ENCODE data around the gene SLC22A31. TPM values are rescaled to one million over a fixed set of nuclear protein-coding genes. Genes with fewer than 3 reads are reported as not detected.
A peak's percentile ranks its signal among the peaks of the same experiment; 100 is the strongest.

SLC22A31 gene
- total RNA-seq, 3 donors from 2014 or later (not counting 1 experiment from before 2014, with no cell fraction given) = 0.75 TPM; not detected in 2

- 77% methylated on average over 14 of the region's 14 CpGs for WGBS (ENCODE audit: insufficient coverage)
- Histone ChIP-seq H3K9me3 (ENCODE audit: control insufficient read depth, insufficient read depth, low read length) (no peaks in the 10 kb centered on the region), H3K27ac (ENCODE audit: low read length) (no peak overlapping the region), H3K36me3 (ENCODE audit: control insufficient read depth, insufficient read depth, low read length) (no peaks in the 10 kb centered on the region), H3K27me3 (ENCODE audit: control insufficient read depth, insufficient read depth, low read length) (peaks cover 12% of the 10 kb centered on the region), H3K4me1 (ENCODE audit: control insufficient read depth, insufficient read depth, low read length) (peaks cover 34% of the 10 kb centered on the region), H3K4me3 (ENCODE audit: low read length) (no peak overlapping the region)
- Mint-ChIP-seq H3K4me1 (peaks cover 7 to 8% of the 10 kb centered on the region in 2 donors), H3K9me3 (no peaks in the 10 kb centered on the region), H3K4me3 (no peak overlapping the region), H3K27me3 (ENCODE audit: low read depth in 2 of 2) (peaks cover 0 to 4% of the 10 kb centered on the region in 2 donors), H3K27ac (no peak overlapping the region), H3K36me3 (no peaks in the 10 kb centered on the region)
- no peak for TF ChIP-seq CTCF (IDR thresholded peaks at IDR 0.05)
- intact Hi-C loops (cut with micrococcal nuclease) = loop anchor here (2.0 to 5.0 kb wide), 2 partner anchors 23 to 227 kb away; no protein-coding TSS in a partner anchor
- DNase-seq (no peak), ATAC-seq (no peak)
Observed at GRCh38 chr16:89169778-89170177, 30.6 kb downstream of the SLC22A31 start.

- Mint-ChIP-seq H3K27ac (no peak overlapping the region), H3K9me3 (no peaks in the 10 kb centered on the region), H3K4me3 (no peak overlapping the region), H3K4me1 (peaks cover 7 to 8% of the 10 kb centered on the region in 2 donors), H3K27me3 (ENCODE audit: low read depth in 2 of 2) (peaks cover 0 to 6% of the 10 kb centered on the region in 2 donors), H3K36me3 (no peaks in the 10 kb centered on the region)
- WGBS (ENCODE audit: insufficient coverage) = 89% methylated on average over 19 of the region's 23 CpGs
- DNase-seq (no peak), ATAC-seq (no peak)
- H3K27ac ChIP-seq (ENCODE audit: low read length) = no peak overlapping the region
- H3K4me1 ChIP-seq (ENCODE audit: control insufficient read depth, insufficient read depth, low read length) = peaks cover 33% of the 10 kb centered on the region
- H3K4me3 ChIP-seq (ENCODE audit: low read length) = no peak overlapping the region
- H3K27me3 ChIP-seq (ENCODE audit: control insufficient read depth, insufficient read depth, low read length) = peaks cover 12% of the 10 kb centered on the region
- no peak for TF ChIP-seq CTCF (IDR thresholded peaks at IDR 0.05)
- no peaks in the 10 kb centered on the region for H3K9me3 ChIP-seq (ENCODE audit: control insufficient read depth, insufficient read depth, low read length)
- intact Hi-C loops (cut with micrococcal nuclease) = loop anchor here (5.0 kb wide), 1 partner anchor 226 kb away; no protein-coding TSS in a partner anchor
- H3K36me3 ChIP-seq (ENCODE audit: control insufficient read depth, insufficient read depth, low read length) = no peaks in the 10 kb centered on the region
Observed at GRCh38 chr16:89168381-89169189, 31.8 kb downstream of the SLC22A31 start.

- no peaks in the 10 kb centered on the region for H3K9me3 Mint-ChIP-seq
- Histone ChIP-seq H3K9me3 (ENCODE audit: control insufficient read depth, insufficient read depth, low read length) (no peaks in the 10 kb centered on the region), H3K27ac (ENCODE audit: low read length) (no peak overlapping the region), H3K4me3 (ENCODE audit: low read length) (no peak overlapping the region), H3K4me1 (ENCODE audit: control insufficient read depth, insufficient read depth, low read length) (peaks cover 33% of the 10 kb centered on the region), H3K36me3 (ENCODE audit: control insufficient read depth, insufficient read depth, low read length) (no peaks in the 10 kb centered on the region), H3K27me3 (ENCODE audit: control insufficient read depth, insufficient read depth, low read length) (peaks cover 12% of the 10 kb centered on the region)
- DNase-seq (peak; percentile 80 to 88), ATAC-seq (peak; percentile 46 to 65 (median 49))
- peak; percentile 67 for TF ChIP-seq CTCF (IDR thresholded peaks at IDR 0.05)
- 19% methylated on average over 18 of the region's 18 CpGs for WGBS (ENCODE audit: insufficient coverage)
- no peaks in the 10 kb centered on the region for H3K36me3 Mint-ChIP-seq
- no peak overlapping the region for H3K27ac Mint-ChIP-seq
- no peak overlapping the region for H3K4me3 Mint-ChIP-seq
- intact Hi-C loops (cut with micrococcal nuclease) = loop anchor here (1.0 to 5.0 kb wide), 2 partner anchors 225 to 430 kb away; no protein-coding TSS in a partner anchor
- H3K4me1 Mint-ChIP-seq = peaks cover 7 to 8% of the 10 kb centered on the region in 2 donors
- H3K27me3 Mint-ChIP-seq (ENCODE audit: low read depth in 2 of 2) = peaks cover 0 to 6% of the 10 kb centered on the region in 2 donors
Observed at GRCh38 chr16:89167425-89167941, 32.9 kb downstream of the SLC22A31 start.
